GM19025 (cell line): ENCODE data around the gene TBATA.

ENCODE experiments used
- ATAC-seq: cut with Tn5 transposase; IDR thresholded peaks from one replicate; pipeline ENCODE4 v1.9.1; 2021; ENCODE audit warnings: mild to moderate bottlenecking, low read depth, moderate library complexity; ENCODE audit not compliant: unreplicated experiment

The TBATA gene

GRCh38 chr10:70747192-70747965 is 37.8 kb downstream of the TBATA start:
- no peak for ATAC-seq

GRCh38 chr10:70745555-70745954 is 39.6 kb downstream of the TBATA start:
- ATAC-seq = no peak

GRCh38 chr10:70744617-70745143 is 40.5 kb downstream of the TBATA start:
- ATAC-seq = no peak

GRCh38 chr10:70743879-70744278 is 41.3 kb downstream of the TBATA start:
- ATAC-seq = no peak

GRCh38 chr10:70743430-70743788 is 41.8 kb downstream of the TBATA start:
- no peak for ATAC-seq

GRCh38 chr10:70742537-70743429 is 42.4 kb downstream of the TBATA start:
- no peak for ATAC-seq

GRCh38 chr10:70740406-70741288 is 44.5 kb downstream of the TBATA start:
- no peak for ATAC-seq

- no peak for ATAC-seq
These were observed 46.4 kb downstream of the TBATA start for GRCh38 chr10:70738761-70739121.

- ATAC-seq = no peak
These were observed 47.0 kb downstream of the TBATA start for GRCh38 chr10:70738006-70738760.

GRCh38 chr10:70737250-70737649 is 47.9 kb downstream of the TBATA start:
- ATAC-seq = no peak

- ATAC-seq = no peak
These were observed 48.7 kb downstream of the TBATA start for GRCh38 chr10:70736525-70736924.

GRCh38 chr10:70735161-70735560 is 50.0 kb downstream of the TBATA start:
- no peak for ATAC-seq

GRCh38 chr10:70733051-70733450 is 52.1 kb downstream of the TBATA start:
- no peak for ATAC-seq

GRCh38 chr10:70732569-70732968 is 52.6 kb downstream of the TBATA start:
- no peak for ATAC-seq

- ATAC-seq = no peak
These were observed 54.2 kb downstream of the TBATA start for GRCh38 chr10:70730955-70731354.

GRCh38 chr10:70729763-70730357 is 55.3 kb downstream of the TBATA start:
- ATAC-seq = no peak

- ATAC-seq = no peak
These were observed 56.8 kb downstream of the TBATA start for GRCh38 chr10:70728328-70728727.

- no peak for ATAC-seq
These were observed 58.2 kb downstream of the TBATA start for GRCh38 chr10:70726909-70727495.

GRCh38 chr10:70723771-70724170 is 61.4 kb downstream of the TBATA start:
- no peak for ATAC-seq
